K562 (cell line): ENCODE data around the gene CAPN8. TPM values are rescaled to one million over a fixed set of nuclear protein-coding genes. Genes with fewer than 3 reads are reported as not detected.

Source experiments
- ATAC-seq: fragments of 200-7000 bp; cut with Tn5 transposase; 3 replicates; pipeline ENCODE4 v1.9.1; 2020; ENCODE audit warnings: moderate library complexity
- BruUV-seq: library from RNA; stranded (reverse); fragments of 400-500 nt; replicated peaks from 2 replicates; lab custom pipeline; 2021; lab: Mats Ljungman, UMichigan
- CTCF ChIA-PET: fragments of 300-600 bp; formaldehyde crosslinking; extraction: SDS; loops from one replicate; lab custom pipeline; 2021; ENCODE audit warnings: low intra/inter-chr PET ratio; lab: Yijun Ruan, JAX
- POLR2A ChIA-PET: fragments of 300-600, 350-650 bp; sonication (Branson Sonifier 250); formaldehyde crosslinking; extraction: SDS; loops from one replicate; lab custom pipeline; 2021; ENCODE audit warnings: antibody characterized with exemption, inconsistent platforms; lab: Yijun Ruan, JAX
- DNase-seq, 4 experiments: peaks; one replicate each; pipeline versions ENCODE4 v3.0.0 to v3.0.0-alpha.2; 2011 to 2018; ENCODE audit warnings: low spot score in 3 of 4, mixed read lengths in 3 of 4; ENCODE audit errors: extremely low read depth in 1 of 4
- FAIRE-seq: peaks from 2 replicates; lab custom pipeline; 2011; peaks lifted over from hg19 to GRCh38; lab: Jason Lieb, UNC
- H2AFZ ChIP-seq: 2 replicates; pipeline ENCODE4 v1.6.0; 2011; ENCODE audit warnings: low read depth, low read length, control low read depth, inconsistent platforms
- H3K27ac ChIP-seq: fragments of 200-600 bp; 3 replicates; pipeline ENCODE4 v1.8.0; 2011; ENCODE audit warnings: low read depth, mild to moderate bottlenecking, control low read depth, inconsistent platforms, low read length, moderate library complexity, mixed read lengths; ENCODE audit errors: extremely low read depth
- H3K27me3 ChIP-seq, 2 experiments: fragments of 300-600 bp in 1 of 2; 2 replicates in 1 of 2; 3 replicates in 1 of 2; pipeline versions ENCODE4 v1.6.0 to v1.8.0; 2011; ENCODE audit warnings: inconsistent platforms in 2 of 2, low read length in 2 of 2, mild to moderate bottlenecking in 1 of 2, mixed read lengths in 1 of 2, moderate library complexity in 1 of 2; ENCODE audit not compliant: control insufficient read depth in 2 of 2, insufficient read depth in 2 of 2
- H3K36me3 ChIP-seq: fragments of 300-600 bp; 3 replicates; pipeline ENCODE4 v1.8.0; 2011; ENCODE audit warnings: mild to moderate bottlenecking, low read length, inconsistent platforms; ENCODE audit not compliant: control insufficient read depth, insufficient read depth
- H3K4me1 ChIP-seq, 2 experiments: fragments of 200-600 bp in 1 of 2; replicated peaks in 1 of 2; 2 replicates in 1 of 2; 3 replicates in 1 of 2; pipeline versions ENCODE4 v1.5.1 to v1.8.0; 2011; ENCODE audit warnings: inconsistent platforms in 2 of 2, low read length in 2 of 2, mild to moderate bottlenecking in 1 of 2, mixed read lengths in 1 of 2, moderate library complexity in 1 of 2; ENCODE audit not compliant: control insufficient read depth in 2 of 2, insufficient read depth in 2 of 2
- H3K4me2 ChIP-seq: 2 replicates; pipeline ENCODE4 v1.6.1; 2011; ENCODE audit warnings: low read length, control low read depth, inconsistent platforms, mixed read lengths; ENCODE audit not compliant: insufficient read depth
- H3K4me3 ChIP-seq: fragments of 200-600 bp; sonication (generic), shearing (Covaris generic); 2 replicates; pipeline ENCODE4 v1.5.1; 2016; ENCODE audit warnings: control low read depth, inconsistent platforms
- H3K79me2 ChIP-seq: fragments of 200-600 bp; 3 replicates; pipeline ENCODE4 v1.8.0; 2011; ENCODE audit warnings: low read length, inconsistent platforms; ENCODE audit not compliant: control insufficient read depth, insufficient read depth
- H3K9ac ChIP-seq, 2 experiments: 2 replicates each; pipeline versions ENCODE4 v1.6.0 to v1.6.1; 2011; ENCODE audit warnings: low read depth in 2 of 2, low read length in 2 of 2, control low read depth in 1 of 2, inconsistent platforms in 1 of 2, mild to moderate bottlenecking in 1 of 2, mixed read lengths in 1 of 2; ENCODE audit not compliant: insufficient read depth in 1 of 2
- H3K9me1 ChIP-seq: one replicate; pipeline ENCODE4 v1.6.0; 2011; ENCODE audit warnings: inconsistent platforms, mild to moderate bottlenecking, low read length, moderate library complexity; ENCODE audit not compliant: control insufficient read depth, insufficient read depth
- H3K9me3 ChIP-seq: replicated peaks from 2 replicates; pipeline ENCODE4 v1.5.1; 2011; ENCODE audit warnings: low read depth, low read length, inconsistent platforms; ENCODE audit not compliant: control insufficient read depth, insufficient read depth
- H4K20me1 ChIP-seq: replicated peaks from 2 replicates; pipeline ENCODE4 v1.6.1; 2011; ENCODE audit warnings: low read length, inconsistent platforms, mixed read lengths; ENCODE audit not compliant: control insufficient read depth, insufficient read depth
- DDX20 ChIP-seq: fragments of 450-650 bp; IDR thresholded peaks from 2 replicates; pipeline ENCODE4 v1.6.1; 2016; ENCODE audit warnings: missing genetic modification characterization, low read depth, mild to moderate bottlenecking, missing compliant biosample characterization, moderate library complexity
- FOSL1 ChIP-seq: fragments of 200-800 bp; sonication (Bioruptor generic); conservative IDR thresholded peaks from 2 replicates; pipeline ENCODE4 v1.6.1; 2016; ENCODE audit warnings: missing genetic modification characterization, missing compliant biosample characterization
- GTF2F1 ChIP-seq: IDR thresholded peaks from 2 replicates; pipeline ENCODE4 v1.6.1; 2011; ENCODE audit warnings: low read depth, low read length, improper control_type of control experiment
- HDAC3 ChIP-seq: fragments of 450-650 bp; IDR thresholded peaks from 2 replicates; pipeline ENCODE4 v1.6.1; 2018; ENCODE audit warnings: borderline replicate concordance, mild to moderate bottlenecking, moderate library complexity; ENCODE audit not compliant: partially characterized antibody
- HNRNPUL1 ChIP-seq: fragments of 200-400 bp; formaldehyde crosslinking; IDR thresholded peaks from 2 replicates; pipeline ENCODE4 v1.6.1; 2017; ENCODE audit warnings: low read length
- MYBL2 ChIP-seq, 2 experiments: fragments of 450-650 bp in 1 of 2; sonication (generic) in 1 of 2; formaldehyde crosslinking in 1 of 2; IDR thresholded peaks; 2 replicates each; pipeline versions ENCODE4 v1.6.1 to v1.8.1; 2017 to 2022; ENCODE audit warnings: borderline replicate concordance in 1 of 2, inconsistent platforms in 1 of 2, low read depth in 1 of 2, mild to moderate bottlenecking in 1 of 2, missing genetic modification reagents in 1 of 2, moderate library complexity in 1 of 2
- NR2C1 ChIP-seq, 2 experiments: fragments of 450-650 bp; IDR thresholded peaks; 2 replicates each; pipeline ENCODE4 v1.6.1; 2017; ENCODE audit warnings: mild to moderate bottlenecking in 2 of 2, antibody characterized with exemption in 1 of 2, inconsistent platforms in 1 of 2, missing compliant biosample characterization in 1 of 2, missing genetic modification characterization in 1 of 2
- PHF21A ChIP-seq: fragments of 450-650 bp; IDR thresholded peaks from 2 replicates; pipeline ENCODE4 v1.6.1; 2017; ENCODE audit warnings: low read depth, borderline replicate concordance
- U2AF2 ChIP-seq: fragments of 200-400 bp; formaldehyde crosslinking; optimal IDR thresholded peaks from 2 replicates; pipeline ENCODE3; 2017; ENCODE audit warnings: low read depth, mild to moderate bottlenecking, low read length
- XRCC3 ChIP-seq: fragments of 450-650 bp; IDR thresholded peaks from 2 replicates; pipeline ENCODE4 v1.6.1; 2017; ENCODE audit warnings: mild to moderate bottlenecking, moderate library complexity
- ZC3H4 ChIP-seq: sonication (generic); formaldehyde crosslinking; IDR thresholded peaks from 2 replicates; pipeline ENCODE4 v1.9.0; 2021; ENCODE audit warnings: missing genetic modification reagents, borderline replicate concordance
- ZKSCAN1 ChIP-seq: fragments of 150-350 bp; IDR thresholded peaks from 2 replicates; pipeline ENCODE4 v1.6.1; 2016; ENCODE audit warnings: low read depth, low read length
- WGBS: fragments of 100-300 bp; shearing (Covaris generic); methylation state at CpG from one replicate; pipeline ENCODE4 v1.1.6; 2016; ENCODE audit warnings: low coverage, mixed read lengths; ENCODE audit not compliant: insufficient coverage; ENCODE audit errors: missing lambda C conversion rate; 5-methylcytosine and 5-hydroxymethylcytosine counted together
- in situ Hi-C: fragments of 300-500 bp; cut with MboI; formaldehyde crosslinking; loops from 4 replicates; pipeline ENCODE4 v1.15.0; 2018; ENCODE audit warnings: inconsistent platforms, mixed read lengths
- intact Hi-C: fragments of 100-400 bp; cut with micrococcal nuclease; formaldehyde crosslinking; loops from 2 replicates; pipeline ENCODE4 v1.14.2; 2022
- polyA plus RNA-seq, 8 experiments: library from polyadenylated mRNA; depleted of rRNA in 4 of 8; stranded (reverse) in 5 of 8; unstranded in 3 of 8; fragments of >200 nt; fragmentation: Nextera tagmentation in 2 of 8; fragmentation: Illumina TruSeq in 1 of 8; extraction: Ambion mirVana in 2 of 8; extraction: Trizol in 1 of 8; gene quantifications; 2 replicates each; pipeline versions ENCODE4 v1.2.1 to v1.2.3, GENCODE V29; 2011 to 2014; ENCODE audit warnings: inconsistent platforms in 1 of 8, missing spikeins in 1 of 8
- total RNA-seq, 7 experiments: library from RNA; depleted of rRNA in 6 of 7; stranded (reverse); fragments of >200 nt in 6 of 7; fragmentation: Illumina TruSeq in 2 of 7; extraction: Trizol in 2 of 7; gene quantifications; 2 replicates each; pipeline versions ENCODE4 v1.2.1 to v1.2.3, GENCODE V29; 2011 to 2021; ENCODE audit warnings: low replicate concordance in 1 of 7
- TF ChIP-seq, protein P1 (sequence below): fragments of 450-650 bp; IDR thresholded peaks from one replicate; pipeline ENCODE4 v1.6.1; 2018; ENCODE audit warnings: mild to moderate bottlenecking, moderate library complexity; ENCODE audit not compliant: partially characterized antibody
- TF ChIP-seq, protein P2 (sequence below): fragments of 250-450 bp; sonication (Bioruptor Pico); IDR thresholded peaks from 2 replicates; pipeline ENCODE4 v1.6.1; 2021; ENCODE audit warnings: mild to moderate bottlenecking

The CAPN8 gene
- total and polyA plus RNA-seq, 9 of the 15 experiments (the other 6 are each of a cell fraction or from before 2014, with no cell fraction given), result 0.06 TPM; not detected in 8

DNA sequence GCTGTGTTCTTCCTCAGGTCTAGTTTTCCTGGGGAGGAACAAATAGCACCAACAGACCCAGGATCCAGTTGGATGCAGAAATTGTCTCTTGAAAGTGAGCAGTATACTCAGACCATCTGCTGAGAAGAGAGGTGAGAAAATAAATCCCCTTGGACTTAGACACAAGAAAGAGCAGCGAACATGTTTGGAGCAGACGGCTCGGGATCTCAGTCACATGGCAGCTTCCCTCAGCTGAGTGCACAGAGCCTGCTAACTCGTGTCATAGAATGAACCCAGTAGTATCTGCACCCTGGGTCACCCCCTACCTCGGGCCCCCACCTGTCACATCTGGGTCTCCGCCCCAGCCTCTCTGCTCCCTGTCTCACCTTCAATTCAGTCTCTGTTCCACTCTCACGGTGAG lies 156.7 kb downstream of the CAPN8 start:
- no peak overlapping the region for H3K27ac ChIP-seq
- ChIA-PET POLR2A (interaction anchor here (0.6 kb wide), 1 partner anchor 1422 kb away, joined by 3 read pairs; no protein-coding TSS in a partner anchor), CTCF (no interaction called here)
- in situ Hi-C loops, result no loop called here
- ATAC-seq (no peak), DNase-seq (no peak), FAIRE-seq (no peak)
- H3K36me3 ChIP-seq, result no peaks in the 10 kb centered on the region
- intact Hi-C loops, result no loop called here
- H3K9me1 ChIP-seq, result no peaks in the 10 kb centered on the region
- no peak overlapping the region for H3K4me2 ChIP-seq
- H3K79me2 ChIP-seq, result no peaks in the 10 kb centered on the region
- H3K4me1 ChIP-seq, result no peaks in the 10 kb centered on the region
- H4K20me1 ChIP-seq, result no peaks in the 10 kb centered on the region; the same call in 1 of the 2 replicates
- no peak overlapping the region for H2AFZ ChIP-seq
- BruUV-seq, result no TSS peak
- H3K27me3 ChIP-seq, result peaks cover 7 to 20% of the 10 kb centered on the region in 2 experiments; a peak in 3 of 5 replicates
- under 1% methylated on average over 7 of the region's 7 CpGs for WGBS
- no peak overlapping the region for H3K9ac ChIP-seq
- TF ChIP-seq PHF21A (no peak), DDX20 (tag) (no peak), GTF2F1 (no peak), HNRNPUL1 (no peak), U2AF2 (no peak), ZC3H4 (no peak), NR2C1 (IDR thresholded peaks at IDR 0.05) (no peak), NR2C1 (tag; IDR thresholded peaks at IDR 0.05) (no peak), HDAC3 (no peak), FOSL1 (tag) (no peak), MYBL2 (IDR thresholded peaks at IDR 0.05; ENCODE audit: low read depth) (no peak), MYBL2 (CRISPR knock-in tag; IDR thresholded peaks at IDR 0.05; ENCODE audit: borderline replicate concordance) (no peak), ZKSCAN1 (no peak), XRCC3 (no peak)
- TF ChIP-seq, protein P1, sequence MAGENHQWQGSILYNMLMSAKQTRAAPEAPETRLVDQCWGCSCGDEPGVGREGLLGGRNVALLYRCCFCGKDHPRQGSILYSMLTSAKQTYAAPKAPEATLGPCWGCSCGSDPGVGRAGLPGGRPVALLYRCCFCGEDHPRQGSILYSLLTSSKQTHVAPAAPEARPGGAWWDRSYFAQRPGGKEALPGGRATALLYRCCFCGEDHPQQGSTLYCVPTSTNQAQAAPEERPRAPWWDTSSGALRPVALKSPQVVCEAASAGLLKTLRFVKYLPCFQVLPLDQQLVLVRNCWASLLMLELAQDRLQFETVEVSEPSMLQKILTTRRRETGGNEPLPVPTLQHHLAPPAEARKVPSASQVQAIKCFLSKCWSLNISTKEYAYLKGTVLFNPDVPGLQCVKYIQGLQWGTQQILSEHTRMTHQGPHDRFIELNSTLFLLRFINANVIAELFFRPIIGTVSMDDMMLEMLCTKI, result no peak
- TF ChIP-seq, protein P2, sequence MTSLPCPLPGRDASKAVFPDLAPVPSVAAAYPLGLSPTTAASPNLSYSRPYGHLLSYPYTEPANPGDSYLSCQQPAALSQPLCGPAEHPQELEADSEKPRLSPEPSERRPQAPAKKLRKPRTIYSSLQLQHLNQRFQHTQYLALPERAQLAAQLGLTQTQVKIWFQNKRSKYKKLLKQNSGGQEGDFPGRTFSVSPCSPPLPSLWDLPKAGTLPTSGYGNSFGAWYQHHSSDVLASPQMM (CRISPR knock-in tag), result no peak
- H3K4me3 ChIP-seq, result no peak overlapping the region
- H3K9me3 ChIP-seq, result no peaks in the 10 kb centered on the region; the same call in 1 of the 2 replicates
